Right lung (tissue), 5 donors: ENCODE measurements around the gene PIP5K1A. TPM values are rescaled to one million over a fixed set of nuclear protein-coding genes. Genes with fewer than 3 reads are reported as not detected.

Experiments used
- DNase-seq, 2 donors: peaks; one replicate each; pipeline ENCODE4 v3.0.0-alpha.2; 2013
- polyA plus RNA-seq, 5 donors: library from polyadenylated mRNA; unstranded; fragments of 120-200 nt; gene quantifications; one replicate each; pipeline versions ENCODE4 v1.2.1 to v1.2.3, GENCODE V29; 2013; ENCODE audit warnings: inconsistent platforms in 1 of 5, low replicate concordance in 1 of 5; ENCODE audit not compliant: insufficient read length in 5 of 5, insufficient read depth in 1 of 5

The PIP5K1A gene
- polyA plus RNA-seq, 5 donors = 61.2 to 66.1 (median 62.2) TPM

- DNase-seq = no peak
Measured at GRCh38 chr1:151287767-151288500, 89.6 kb downstream of the PIP5K1A start.

DNA sequence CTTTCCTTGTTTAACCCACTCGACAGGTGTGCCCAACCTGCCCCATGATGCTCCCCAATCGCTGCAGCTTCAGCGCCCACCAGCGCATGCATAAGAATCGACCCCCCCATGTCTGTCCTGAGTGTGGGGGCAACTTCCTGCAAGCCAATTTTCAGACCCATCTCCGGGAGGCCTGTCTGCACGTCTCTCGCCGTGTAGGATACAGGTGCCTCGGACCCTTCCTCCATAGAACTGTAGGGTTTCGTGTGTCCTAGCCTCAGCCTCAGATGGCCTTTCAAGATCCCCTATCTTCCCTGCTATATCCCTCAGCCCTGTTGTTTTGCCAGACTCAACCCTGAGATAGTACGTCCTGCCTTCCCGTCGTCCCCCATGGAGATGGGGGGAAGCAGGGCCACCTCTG is 90.2 kb downstream of the PIP5K1A start:
- DNase-seq = no peak

DNA sequence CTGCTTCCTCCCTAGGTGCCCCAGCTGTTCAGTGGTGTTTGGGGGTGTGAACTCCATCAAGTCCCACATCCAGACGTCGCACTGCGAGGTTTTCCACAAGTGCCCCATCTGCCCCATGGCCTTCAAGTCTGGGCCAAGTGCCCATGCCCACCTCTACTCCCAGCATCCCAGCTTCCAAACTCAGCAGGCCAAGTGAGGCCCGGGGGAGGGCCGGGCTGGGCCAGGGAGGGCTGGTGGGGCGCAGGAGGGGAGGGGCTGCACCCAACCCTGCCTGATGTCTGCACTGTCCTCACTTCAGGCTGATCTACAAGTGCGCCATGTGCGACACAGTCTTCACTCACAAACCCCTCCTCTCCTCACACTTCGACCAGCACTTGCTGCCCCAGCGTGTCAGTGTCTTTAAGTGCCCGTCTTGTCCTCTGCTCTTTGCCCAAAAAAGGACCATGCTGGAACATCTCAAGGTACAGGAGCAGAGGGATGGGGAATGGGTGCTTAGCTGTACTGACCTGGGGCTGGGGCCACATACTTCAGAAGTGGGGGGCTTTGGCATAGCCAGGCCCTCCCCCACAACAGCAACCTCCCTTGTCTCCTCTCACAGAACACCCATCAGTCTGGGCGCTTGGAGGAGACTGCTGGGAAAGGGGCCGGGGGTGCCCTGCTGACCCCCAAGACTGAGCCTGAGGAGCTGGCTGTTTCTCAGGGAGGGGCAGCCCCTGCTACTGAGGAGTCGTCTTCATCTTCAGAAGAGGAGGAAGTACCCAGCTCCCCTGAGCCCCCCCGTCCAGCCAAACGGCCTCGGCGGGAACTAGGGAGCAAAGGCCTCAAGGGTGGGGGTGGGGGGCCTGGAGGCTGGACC is 91.0 kb downstream of the PIP5K1A start:
- DNase-seq = no peak

DNA sequence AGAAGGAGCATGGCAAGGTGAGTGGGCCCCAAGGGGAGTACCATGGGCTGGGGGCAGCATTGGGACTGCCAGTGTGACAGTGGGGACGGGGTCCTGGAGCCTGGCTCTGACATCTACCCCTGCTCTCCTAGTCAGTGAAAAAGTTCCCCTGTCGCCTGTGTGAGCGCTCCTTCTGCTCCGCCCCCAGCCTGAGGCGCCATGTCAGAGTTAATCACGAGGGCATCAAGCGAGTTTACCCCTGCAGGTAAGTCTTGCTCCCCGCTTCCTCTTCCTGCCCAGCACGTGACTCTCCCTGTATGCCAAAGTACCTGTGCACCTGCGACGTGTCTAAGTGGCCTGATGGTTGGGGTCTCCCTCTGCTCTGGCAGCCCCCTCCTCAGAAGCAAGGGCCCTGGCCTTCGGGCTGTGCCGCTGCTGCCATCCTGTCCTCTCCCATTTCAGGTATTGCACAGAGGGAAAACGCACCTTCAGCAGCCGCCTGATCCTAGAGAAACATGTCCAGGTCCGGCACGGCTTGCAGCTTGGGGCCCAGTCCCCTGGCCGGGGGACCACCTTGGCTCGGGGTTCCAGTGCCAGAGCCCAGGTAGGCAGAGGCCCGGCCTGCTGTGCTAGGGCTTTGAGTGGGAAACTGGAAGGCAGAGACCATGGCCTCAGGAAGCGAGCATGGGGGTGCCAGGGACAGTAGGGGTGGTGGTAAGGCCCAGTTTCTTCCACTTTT is 91.8 kb downstream of the PIP5K1A start:
- no peak for DNase-seq

DNA sequence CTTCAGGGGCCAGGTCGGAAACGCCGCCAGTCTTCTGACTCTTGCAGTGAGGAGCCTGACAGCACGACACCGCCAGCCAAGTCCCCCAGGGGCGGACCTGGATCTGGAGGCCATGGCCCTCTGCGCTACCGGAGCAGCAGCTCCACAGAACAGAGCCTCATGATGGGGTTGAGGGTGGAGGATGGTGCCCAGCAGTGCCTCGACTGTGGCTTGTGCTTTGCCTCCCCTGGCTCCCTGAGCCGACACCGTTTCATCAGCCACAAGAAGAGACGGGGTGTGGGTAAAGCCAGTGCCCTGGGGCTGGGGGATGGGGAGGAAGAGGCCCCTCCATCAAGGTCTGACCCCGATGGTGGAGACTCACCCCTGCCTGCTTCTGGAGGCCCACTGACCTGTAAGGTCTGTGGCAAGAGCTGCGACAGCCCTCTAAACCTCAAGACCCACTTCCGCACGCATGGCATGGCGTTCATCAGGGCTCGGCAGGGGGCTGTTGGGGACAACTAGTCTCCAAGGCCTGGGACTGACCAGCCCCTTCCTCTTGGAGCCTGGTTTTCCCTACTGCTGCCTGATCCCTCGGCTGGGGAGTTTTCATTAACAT is 92.5 kb downstream of the PIP5K1A start:
- DNase-seq = no peak

GRCh38 chr1:151292207-151293030 is 94.1 kb downstream of the PIP5K1A start:
- DNase-seq = no peak

GRCh38 chr1:151293093-151293492 is 94.7 kb downstream of the PIP5K1A start:
- DNase-seq = no peak

DNA sequence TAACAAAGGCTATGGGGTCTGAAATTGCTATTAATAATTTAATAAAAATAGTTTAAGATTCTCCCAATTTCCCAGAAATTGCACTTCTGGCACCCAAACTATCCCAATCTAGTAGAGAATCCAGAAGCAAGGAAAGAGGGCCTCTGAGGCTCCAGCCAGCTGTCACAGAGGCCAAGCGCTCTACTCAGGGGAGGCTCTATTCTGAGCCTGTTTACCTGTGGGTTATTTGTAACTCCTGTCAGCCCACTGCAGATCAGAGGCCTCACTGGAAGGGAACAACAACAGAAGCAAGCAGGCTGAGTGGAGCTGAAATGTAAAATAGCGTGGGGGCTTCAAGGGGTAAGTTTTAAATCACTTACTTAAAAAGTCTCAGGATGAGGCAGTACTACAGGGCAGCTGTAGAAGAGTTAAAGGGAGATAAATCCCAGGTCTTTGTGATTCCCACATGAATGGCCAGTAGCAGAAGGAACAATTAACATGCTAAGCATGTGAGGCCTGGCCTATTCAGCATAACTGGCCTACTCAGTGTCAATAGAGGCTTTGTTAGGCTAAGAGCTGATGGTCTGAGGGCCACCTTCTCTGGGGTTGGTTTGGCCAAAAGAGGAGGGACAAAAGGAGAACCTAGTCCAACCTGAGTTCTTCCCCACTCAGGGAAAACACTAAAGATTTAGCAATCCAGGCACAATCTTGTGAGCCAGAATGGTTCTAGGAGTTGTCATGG is 96.5 kb downstream of the PIP5K1A start:
- DNase-seq = no peak

Other genes starting within 250 kb of the PIP5K1A start
- 100 to 1,000 TPM; 232 to 283 (median 242) TPM for gene CERS2, start 223.7 kb upstream of the PIP5K1A start, polyA plus RNA-seq
- 1 to 10 TPM; 7.7 to 9.7 (median 8.6) TPM for gene ANXA9, start 216.3 kb upstream of the PIP5K1A start, polyA plus RNA-seq
- gene MINDY1, start 191.7 kb upstream of the PIP5K1A start, polyA plus RNA-seq = 10 to 100 TPM; 32.3 to 46.9 (median 42.6) TPM
- 10 to 100 TPM; 33.2 to 44.5 (median 40.8) TPM for gene PRUNE1, start 190.1 kb upstream of the PIP5K1A start, polyA plus RNA-seq
- gene BNIPL, start 162.0 kb upstream of the PIP5K1A start, polyA plus RNA-seq = 10 to 100 TPM in 1 of 5 donors, 1 to 10 TPM in 4; 5.9 to 11.1 (median 8.6) TPM
- gene C1orf56, start 150.8 kb upstream of the PIP5K1A start, polyA plus RNA-seq = 10 to 100 TPM in 4 of 5 donors, 1 to 10 TPM in 1; 9.4 to 11.6 (median 11.0) TPM
- gene CDC42SE1, start 138.9 kb upstream of the PIP5K1A start, polyA plus RNA-seq = 100 to 1,000 TPM; 108 to 125 (median 114) TPM
- 10 to 100 TPM; 19.8 to 24.2 (median 23.2) TPM for gene MLLT11, start 138.2 kb upstream of the PIP5K1A start, polyA plus RNA-seq
- gene GABPB2, start 127.8 kb upstream of the PIP5K1A start, polyA plus RNA-seq = 10 to 100 TPM in 4 of 5 donors, 1 to 10 TPM in 1; 8.2 to 13.5 (median 10.9) TPM
- gene SEMA6C, start 51.9 kb upstream of the PIP5K1A start, polyA plus RNA-seq = 10 to 100 TPM; 21.8 to 27.0 (median 25.1) TPM
- 1 to 10 TPM; 1.9 to 2.8 (median 2.5) TPM for gene TNFAIP8L2, start 41.9 kb upstream of the PIP5K1A start, polyA plus RNA-seq
- 10 to 100 TPM; 15.7 to 18.6 (median 15.8) TPM for gene LYSMD1, start 32.6 kb upstream of the PIP5K1A start, polyA plus RNA-seq
- 10 to 100 TPM; 34.8 to 41.0 (median 39.2) TPM for gene SCNM1, start 32.4 kb upstream of the PIP5K1A start, polyA plus RNA-seq
- 1 to 10 TPM; 1.1 to 3.2 (median 1.7) TPM for gene TMOD4, start 22.6 kb upstream of the PIP5K1A start, polyA plus RNA-seq
- 10 to 100 TPM; 56.3 to 68.0 (median 64.0) TPM for gene VPS72, start 8.4 kb upstream of the PIP5K1A start, polyA plus RNA-seq
- 100 to 1,000 TPM; 135 to 163 (median 145) TPM for gene PSMD4, start 56.2 kb downstream of the PIP5K1A start, polyA plus RNA-seq
- gene ZNF687, start 83.7 kb downstream of the PIP5K1A start, polyA plus RNA-seq = 10 to 100 TPM; 15.2 to 19.8 (median 16.1) TPM
- gene PI4KB, start 128.9 kb downstream of the PIP5K1A start, polyA plus RNA-seq = 10 to 100 TPM; 64.8 to 85.2 (median 71.7) TPM
- 10 to 100 TPM; 39.7 to 44.7 (median 44.4) TPM for gene RFX5, start 148.7 kb downstream of the PIP5K1A start, polyA plus RNA-seq
- gene SELENBP1, start 174.2 kb downstream of the PIP5K1A start, polyA plus RNA-seq = 100 to 1,000 TPM in 4 of 5 donors, 10 to 100 TPM in 1; 95.6 to 195 (median 146) TPM
- gene PSMB4, start 201.0 kb downstream of the PIP5K1A start, polyA plus RNA-seq = 100 to 1,000 TPM; 201 to 248 (median 223) TPM